Neural cell (in vitro differentiated cells): Measurements from ENCODE around the gene CCL15.

Experiments
- EP300 ChIP-seq: fragments of 450-650 bp; conservative IDR thresholded peaks from 2 replicates; pipeline ENCODE4 v1.6.1; 2014; ENCODE audit warnings: antibody characterized with exemption, mild to moderate bottlenecking, moderate library complexity; ENCODE audit not compliant: poor library complexity, severe bottlenecking
- MXI1 ChIP-seq: fragments of 450-650 bp; conservative IDR thresholded peaks from 2 replicates; pipeline ENCODE4 v1.6.1; 2014; ENCODE audit warnings: antibody characterized with exemption, mild to moderate bottlenecking; ENCODE audit not compliant: poor library complexity, severe bottlenecking
- POLR2AphosphoS5 ChIP-seq: IDR thresholded peaks from 2 replicates; pipeline ENCODE4 v1.6.1; 2012
- RAD21 ChIP-seq: fragments of 450-650 bp; conservative IDR thresholded peaks from 2 replicates; pipeline ENCODE4 v1.6.1; 2014; ENCODE audit warnings: antibody characterized with exemption, mild to moderate bottlenecking, moderate library complexity
- TF ChIP-seq, protein P1 (sequence below): fragments of 450-650 bp; IDR thresholded peaks from 2 replicates; pipeline ENCODE4 v1.5.1; 2014; ENCODE audit warnings: antibody characterized with exemption, mild to moderate bottlenecking, moderate library complexity; ENCODE audit not compliant: poor library complexity, severe bottlenecking
- TF ChIP-seq, protein P2 (sequence below): IDR thresholded peaks from 2 replicates; pipeline ENCODE4 v1.6.1; 2012; ENCODE audit warnings: borderline replicate concordance

DNA sequence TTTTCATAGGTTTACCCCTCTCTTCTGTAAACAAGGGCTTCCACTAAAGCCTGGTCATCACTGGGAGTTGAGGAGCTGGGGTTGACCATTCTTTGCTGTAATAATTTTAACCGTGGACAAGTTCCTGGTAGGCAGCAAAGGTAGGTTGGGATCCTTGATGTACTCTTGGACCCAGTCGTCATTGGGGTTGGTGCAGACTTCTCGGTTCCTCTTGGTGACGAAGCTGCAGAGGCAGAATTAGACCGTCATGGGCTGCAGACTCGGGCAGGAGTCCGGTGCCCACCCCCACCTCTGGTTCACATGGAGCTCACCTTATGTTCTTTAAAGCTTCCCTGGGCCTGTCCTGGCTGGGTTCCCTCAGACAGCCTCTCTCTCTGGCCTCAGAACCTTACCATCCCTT lies 23.8 kb downstream of the CCL15 start:
- TF ChIP-seq RAD21 (no peak), POLR2AphosphoS5 (no peak), MXI1 (no peak), EP300 (no peak)
- TF ChIP-seq, protein P1, sequence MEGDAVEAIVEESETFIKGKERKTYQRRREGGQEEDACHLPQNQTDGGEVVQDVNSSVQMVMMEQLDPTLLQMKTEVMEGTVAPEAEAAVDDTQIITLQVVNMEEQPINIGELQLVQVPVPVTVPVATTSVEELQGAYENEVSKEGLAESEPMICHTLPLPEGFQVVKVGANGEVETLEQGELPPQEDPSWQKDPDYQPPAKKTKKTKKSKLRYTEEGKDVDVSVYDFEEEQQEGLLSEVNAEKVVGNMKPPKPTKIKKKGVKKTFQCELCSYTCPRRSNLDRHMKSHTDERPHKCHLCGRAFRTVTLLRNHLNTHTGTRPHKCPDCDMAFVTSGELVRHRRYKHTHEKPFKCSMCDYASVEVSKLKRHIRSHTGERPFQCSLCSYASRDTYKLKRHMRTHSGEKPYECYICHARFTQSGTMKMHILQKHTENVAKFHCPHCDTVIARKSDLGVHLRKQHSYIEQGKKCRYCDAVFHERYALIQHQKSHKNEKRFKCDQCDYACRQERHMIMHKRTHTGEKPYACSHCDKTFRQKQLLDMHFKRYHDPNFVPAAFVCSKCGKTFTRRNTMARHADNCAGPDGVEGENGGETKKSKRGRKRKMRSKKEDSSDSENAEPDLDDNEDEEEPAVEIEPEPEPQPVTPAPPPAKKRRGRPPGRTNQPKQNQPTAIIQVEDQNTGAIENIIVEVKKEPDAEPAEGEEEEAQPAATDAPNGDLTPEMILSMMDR: no peak
- TF ChIP-seq, protein P2, sequence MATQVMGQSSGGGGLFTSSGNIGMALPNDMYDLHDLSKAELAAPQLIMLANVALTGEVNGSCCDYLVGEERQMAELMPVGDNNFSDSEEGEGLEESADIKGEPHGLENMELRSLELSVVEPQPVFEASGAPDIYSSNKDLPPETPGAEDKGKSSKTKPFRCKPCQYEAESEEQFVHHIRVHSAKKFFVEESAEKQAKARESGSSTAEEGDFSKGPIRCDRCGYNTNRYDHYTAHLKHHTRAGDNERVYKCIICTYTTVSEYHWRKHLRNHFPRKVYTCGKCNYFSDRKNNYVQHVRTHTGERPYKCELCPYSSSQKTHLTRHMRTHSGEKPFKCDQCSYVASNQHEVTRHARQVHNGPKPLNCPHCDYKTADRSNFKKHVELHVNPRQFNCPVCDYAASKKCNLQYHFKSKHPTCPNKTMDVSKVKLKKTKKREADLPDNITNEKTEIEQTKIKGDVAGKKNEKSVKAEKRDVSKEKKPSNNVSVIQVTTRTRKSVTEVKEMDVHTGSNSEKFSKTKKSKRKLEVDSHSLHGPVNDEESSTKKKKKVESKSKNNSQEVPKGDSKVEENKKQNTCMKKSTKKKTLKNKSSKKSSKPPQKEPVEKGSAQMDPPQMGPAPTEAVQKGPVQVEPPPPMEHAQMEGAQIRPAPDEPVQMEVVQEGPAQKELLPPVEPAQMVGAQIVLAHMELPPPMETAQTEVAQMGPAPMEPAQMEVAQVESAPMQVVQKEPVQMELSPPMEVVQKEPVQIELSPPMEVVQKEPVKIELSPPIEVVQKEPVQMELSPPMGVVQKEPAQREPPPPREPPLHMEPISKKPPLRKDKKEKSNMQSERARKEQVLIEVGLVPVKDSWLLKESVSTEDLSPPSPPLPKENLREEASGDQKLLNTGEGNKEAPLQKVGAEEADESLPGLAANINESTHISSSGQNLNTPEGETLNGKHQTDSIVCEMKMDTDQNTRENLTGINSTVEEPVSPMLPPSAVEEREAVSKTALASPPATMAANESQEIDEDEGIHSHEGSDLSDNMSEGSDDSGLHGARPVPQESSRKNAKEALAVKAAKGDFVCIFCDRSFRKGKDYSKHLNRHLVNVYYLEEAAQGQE: no peak
